ENCODE data around the gene TGFA.

DNA sequence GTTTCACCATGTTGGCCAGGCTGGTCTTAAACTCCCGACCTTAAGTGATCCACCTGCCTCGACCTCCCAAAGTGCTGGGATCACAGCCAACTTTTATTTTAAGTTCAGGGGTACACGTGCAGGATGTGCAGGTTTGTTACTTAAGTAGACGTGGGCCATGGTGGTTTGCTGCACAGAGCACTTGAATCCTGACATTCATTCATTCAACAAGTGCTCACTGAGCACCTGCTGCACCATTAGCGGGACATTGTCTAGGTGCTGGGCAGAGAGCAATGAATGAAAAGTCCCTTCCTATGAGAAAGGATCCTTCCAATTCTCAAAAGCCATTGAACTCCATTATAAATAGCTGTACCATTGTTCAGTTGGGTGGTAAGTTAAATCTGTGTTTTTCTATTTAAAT lies 31.0 kb downstream of the TGFA start:
- TF ChIP-seq RCOR1 (IDR thresholded peaks at IDR 0.05; ENCODE audit: low read depth, low read length) (no peak), POLR2A (IDR thresholded peaks at IDR 0.05; ENCODE audit: low read length) (no peak), HOXA7 (CRISPR knock-in tag; IDR thresholded peaks at IDR 0.05) (no peak), HES2 (IDR thresholded peaks at IDR 0.05) (no peak)
- TF ChIP-seq, protein P1, sequence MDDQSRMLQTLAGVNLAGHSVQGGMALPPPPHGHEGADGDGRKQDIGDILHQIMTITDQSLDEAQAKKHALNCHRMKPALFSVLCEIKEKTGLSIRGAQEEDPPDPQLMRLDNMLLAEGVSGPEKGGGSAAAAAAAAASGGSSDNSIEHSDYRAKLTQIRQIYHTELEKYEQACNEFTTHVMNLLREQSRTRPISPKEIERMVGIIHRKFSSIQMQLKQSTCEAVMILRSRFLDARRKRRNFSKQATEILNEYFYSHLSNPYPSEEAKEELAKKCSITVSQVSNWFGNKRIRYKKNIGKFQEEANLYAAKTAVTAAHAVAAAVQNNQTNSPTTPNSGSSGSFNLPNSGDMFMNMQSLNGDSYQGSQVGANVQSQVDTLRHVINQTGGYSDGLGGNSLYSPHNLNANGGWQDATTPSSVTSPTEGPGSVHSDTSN (IDR thresholded peaks at IDR 0.05), result no peak
- TF ChIP-seq, protein P2, sequence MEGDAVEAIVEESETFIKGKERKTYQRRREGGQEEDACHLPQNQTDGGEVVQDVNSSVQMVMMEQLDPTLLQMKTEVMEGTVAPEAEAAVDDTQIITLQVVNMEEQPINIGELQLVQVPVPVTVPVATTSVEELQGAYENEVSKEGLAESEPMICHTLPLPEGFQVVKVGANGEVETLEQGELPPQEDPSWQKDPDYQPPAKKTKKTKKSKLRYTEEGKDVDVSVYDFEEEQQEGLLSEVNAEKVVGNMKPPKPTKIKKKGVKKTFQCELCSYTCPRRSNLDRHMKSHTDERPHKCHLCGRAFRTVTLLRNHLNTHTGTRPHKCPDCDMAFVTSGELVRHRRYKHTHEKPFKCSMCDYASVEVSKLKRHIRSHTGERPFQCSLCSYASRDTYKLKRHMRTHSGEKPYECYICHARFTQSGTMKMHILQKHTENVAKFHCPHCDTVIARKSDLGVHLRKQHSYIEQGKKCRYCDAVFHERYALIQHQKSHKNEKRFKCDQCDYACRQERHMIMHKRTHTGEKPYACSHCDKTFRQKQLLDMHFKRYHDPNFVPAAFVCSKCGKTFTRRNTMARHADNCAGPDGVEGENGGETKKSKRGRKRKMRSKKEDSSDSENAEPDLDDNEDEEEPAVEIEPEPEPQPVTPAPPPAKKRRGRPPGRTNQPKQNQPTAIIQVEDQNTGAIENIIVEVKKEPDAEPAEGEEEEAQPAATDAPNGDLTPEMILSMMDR (IDR thresholded peaks at IDR 0.05), result no peak
- TF ChIP-seq, protein P3, sequence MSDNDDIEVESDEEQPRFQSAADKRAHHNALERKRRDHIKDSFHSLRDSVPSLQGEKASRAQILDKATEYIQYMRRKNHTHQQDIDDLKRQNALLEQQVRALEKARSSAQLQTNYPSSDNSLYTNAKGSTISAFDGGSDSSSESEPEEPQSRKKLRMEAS (IDR thresholded peaks at IDR 0.05), result no peak
